Omental fat pad (tissue), 4 donors: ENCODE measurements around the gene FGFR2. TPM values are rescaled to one million over a fixed set of nuclear protein-coding genes. Genes with fewer than 3 reads are reported as not detected.

Experiments used
- ATAC-seq: fragments of 150-250 bp; one replicate; pipeline ENCODE4 v1.9.1; 2016; ENCODE audit warnings: mild to moderate bottlenecking, moderate library complexity; ENCODE audit not compliant: low FRiP score
- DNase-seq: peaks from one replicate; pipeline ENCODE4 v3.0.0-alpha.2; 2019; ENCODE audit warnings: low spot score
- total RNA-seq, 4 donors: library from RNA; depleted of rRNA; stranded (reverse); fragments of >200 nt; gene quantifications; one replicate each; pipeline ENCODE4 v1.1.0, GENCODE V29; 2016
- TF ChIP-seq, protein P1 (sequence below), 3 donors: fragments of 450-650 bp; IDR thresholded peaks; one replicate each; pipeline ENCODE4 v1.5.1; 2016 to 2017; ENCODE audit warnings: antibody characterized with exemption in 3 of 3, mild to moderate bottlenecking in 3 of 3, moderate library complexity in 2 of 3

The FGFR2 gene
- total RNA-seq, 4 donors from 2014 or later: 2.0 to 8.4 (median 2.4) TPM

DNA sequence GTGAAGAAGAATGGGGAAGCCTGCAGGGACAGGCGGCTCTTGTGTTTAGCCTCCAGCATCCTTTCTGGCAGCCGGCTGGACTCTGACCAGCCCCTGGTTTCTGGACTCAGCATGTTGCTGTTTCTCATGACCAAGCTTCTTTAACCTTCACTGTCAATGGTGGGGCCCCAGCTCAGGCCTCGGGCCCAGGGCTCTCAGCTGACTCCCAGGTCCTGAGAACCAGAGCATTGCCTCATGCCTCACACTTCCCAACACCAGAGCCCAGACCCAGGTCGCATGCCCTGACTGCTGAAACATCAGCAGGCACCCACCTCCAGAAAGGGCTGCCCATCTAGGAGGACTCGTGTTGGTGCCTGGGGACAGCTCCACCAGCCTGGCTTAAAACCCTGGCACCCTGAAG, 34.8 kb upstream of the FGFR2 start:
- no peak for ATAC-seq

DNA sequence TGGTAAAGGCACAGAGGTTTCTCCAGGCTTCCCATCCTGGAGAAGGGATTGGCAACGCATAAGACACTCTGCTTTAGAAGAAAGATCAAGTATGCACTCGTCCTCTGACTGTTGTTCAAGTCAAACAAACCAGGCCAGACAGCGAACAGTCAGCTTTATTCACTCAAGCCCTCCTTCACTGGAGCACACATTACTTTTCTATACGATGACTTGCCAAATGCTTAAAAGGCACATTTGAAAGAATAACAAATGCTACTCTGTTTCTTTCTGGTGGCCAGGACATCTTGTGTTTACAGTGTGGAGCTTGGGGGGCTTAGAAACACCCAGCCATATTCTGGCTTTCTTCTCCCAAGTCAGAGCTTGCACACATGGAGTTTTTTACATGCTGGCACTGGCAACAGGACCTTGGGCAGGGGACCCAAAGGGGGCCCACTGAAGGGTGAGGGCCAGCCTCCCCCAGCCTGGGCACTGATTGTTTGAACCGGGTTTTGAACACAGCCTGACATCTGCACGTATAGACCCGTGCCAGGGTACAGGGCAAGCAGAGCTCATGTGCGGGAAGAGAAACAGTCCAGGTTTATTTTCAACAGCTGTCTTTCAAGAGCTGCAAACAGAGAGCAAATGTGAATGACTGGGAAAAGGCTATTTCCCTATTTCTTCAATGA, 33.3 kb upstream of the FGFR2 start:
- no peak for ATAC-seq
- no peak for DNase-seq
- TF ChIP-seq, protein P1, sequence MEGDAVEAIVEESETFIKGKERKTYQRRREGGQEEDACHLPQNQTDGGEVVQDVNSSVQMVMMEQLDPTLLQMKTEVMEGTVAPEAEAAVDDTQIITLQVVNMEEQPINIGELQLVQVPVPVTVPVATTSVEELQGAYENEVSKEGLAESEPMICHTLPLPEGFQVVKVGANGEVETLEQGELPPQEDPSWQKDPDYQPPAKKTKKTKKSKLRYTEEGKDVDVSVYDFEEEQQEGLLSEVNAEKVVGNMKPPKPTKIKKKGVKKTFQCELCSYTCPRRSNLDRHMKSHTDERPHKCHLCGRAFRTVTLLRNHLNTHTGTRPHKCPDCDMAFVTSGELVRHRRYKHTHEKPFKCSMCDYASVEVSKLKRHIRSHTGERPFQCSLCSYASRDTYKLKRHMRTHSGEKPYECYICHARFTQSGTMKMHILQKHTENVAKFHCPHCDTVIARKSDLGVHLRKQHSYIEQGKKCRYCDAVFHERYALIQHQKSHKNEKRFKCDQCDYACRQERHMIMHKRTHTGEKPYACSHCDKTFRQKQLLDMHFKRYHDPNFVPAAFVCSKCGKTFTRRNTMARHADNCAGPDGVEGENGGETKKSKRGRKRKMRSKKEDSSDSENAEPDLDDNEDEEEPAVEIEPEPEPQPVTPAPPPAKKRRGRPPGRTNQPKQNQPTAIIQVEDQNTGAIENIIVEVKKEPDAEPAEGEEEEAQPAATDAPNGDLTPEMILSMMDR (IDR thresholded peaks at IDR 0.05): no peak

More for the DNA sequence above, 34.8 kb upstream of the FGFR2 start:
- no peak for DNase-seq
- TF ChIP-seq, protein P1 (IDR thresholded peaks at IDR 0.05): no peak

DNA sequence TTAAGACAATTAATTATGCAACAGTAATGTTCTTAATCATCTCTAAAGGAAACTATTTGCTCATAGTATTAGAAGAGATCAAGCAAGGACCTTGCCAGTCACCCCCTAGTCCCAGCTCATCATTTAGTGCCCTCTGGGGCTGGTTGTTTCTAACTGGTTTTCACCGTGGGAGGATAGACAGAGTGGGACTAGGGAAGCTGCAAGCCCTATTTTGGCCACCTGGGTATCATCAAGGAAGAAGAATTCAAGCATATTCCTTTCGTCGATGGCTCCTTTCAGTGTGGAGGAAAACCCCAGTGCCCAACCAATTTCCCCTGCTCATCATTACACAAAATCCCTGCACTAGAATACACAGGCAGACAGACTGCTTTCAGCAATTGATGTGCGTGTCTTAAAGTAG, 30.6 kb upstream of the FGFR2 start:
- no peak for ATAC-seq
- DNase-seq: no peak
- TF ChIP-seq, protein P1 (IDR thresholded peaks at IDR 0.05): no peak

DNA sequence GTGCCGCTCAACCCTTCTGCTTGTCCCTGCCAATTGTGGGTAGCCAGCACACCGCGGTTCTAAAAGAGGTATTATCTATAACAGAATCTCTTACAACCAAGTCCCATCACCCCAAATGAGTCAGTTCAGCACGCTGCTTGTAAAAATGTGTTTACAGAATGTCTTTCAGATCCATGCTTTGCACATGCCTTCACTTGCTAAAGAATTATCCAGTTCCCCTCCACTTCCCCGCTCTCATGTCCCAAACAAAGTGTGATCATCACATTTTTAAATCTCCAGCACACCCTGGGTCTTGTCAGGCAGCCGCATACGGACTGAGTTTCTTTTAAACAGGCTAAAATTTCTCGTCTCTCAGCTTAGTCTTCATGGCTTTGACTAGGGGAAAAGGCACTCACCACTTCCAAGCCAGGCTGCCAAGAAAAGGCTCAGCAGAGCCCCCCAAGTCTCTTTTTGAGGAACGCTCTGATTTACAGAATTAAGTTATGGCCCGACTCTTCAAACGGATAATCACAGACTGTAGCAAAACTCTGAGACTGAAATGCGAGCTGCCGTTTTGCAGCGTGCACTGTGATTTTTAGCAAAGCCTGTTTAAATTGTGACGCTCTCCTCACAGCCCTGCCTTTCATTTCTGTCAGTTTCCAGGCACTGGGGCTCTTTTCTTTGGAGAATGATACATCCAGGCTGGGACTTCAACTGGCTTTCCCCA, 29.8 kb upstream of the FGFR2 start:
- no peak for ATAC-seq
- DNase-seq: no peak
- TF ChIP-seq, protein P1 (IDR thresholded peaks at IDR 0.05): no peak

DNA sequence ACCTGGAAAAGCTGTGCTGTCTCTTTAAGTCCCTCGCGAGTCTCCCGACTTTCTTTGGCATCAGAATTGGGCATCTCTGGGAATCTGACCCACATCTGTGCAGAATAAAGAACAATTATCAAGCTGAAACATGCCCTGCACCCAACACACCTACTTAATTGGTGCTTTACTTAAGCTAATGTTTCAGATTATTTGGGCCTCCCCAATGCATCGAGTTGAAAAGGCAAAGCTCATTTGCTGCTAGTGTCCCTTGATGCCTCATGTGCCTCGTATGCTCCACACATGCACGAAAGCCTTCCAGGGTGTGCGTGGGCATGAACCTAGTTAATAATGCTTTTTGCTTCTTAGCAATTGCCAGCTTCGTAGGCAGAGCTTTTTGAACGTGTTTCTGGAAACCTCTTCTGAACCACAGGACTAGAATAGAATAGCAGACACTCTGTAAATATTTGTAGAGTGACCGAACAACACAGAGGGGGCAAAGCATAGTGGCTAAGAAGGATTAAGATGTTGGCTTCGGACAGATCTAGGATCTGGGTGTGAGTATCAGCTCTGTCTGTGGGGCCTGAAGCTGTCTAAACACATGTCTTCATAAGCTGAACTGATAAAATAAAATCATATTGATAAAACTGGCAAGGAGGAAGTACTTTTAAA, 26.7 kb upstream of the FGFR2 start:
- no peak for DNase-seq
- no peak for ATAC-seq
- TF ChIP-seq, protein P1 (IDR thresholded peaks at IDR 0.05): no peak

DNA sequence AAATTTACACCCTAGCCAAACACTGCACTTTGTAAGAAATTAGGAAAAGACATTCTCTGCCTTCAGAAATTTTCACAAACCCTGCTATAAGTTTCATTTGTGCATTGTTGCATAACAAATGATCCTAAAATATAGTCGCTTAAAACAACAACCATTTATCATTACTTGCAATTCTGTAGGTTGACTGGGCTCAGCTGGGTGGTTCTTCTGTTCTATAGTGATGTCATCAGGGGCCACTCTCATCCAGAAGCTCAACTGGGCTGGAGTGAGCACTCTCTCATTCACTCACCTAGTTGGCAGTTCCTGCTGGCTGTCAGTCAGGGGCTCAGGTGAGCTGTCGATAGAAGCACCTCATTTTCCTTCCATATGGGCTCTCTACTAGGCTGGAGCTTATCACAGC, 20.7 kb upstream of the FGFR2 start:
- DNase-seq (no peak), ATAC-seq (no peak)
- TF ChIP-seq, protein P1 (IDR thresholded peaks at IDR 0.05): no peak
